LNCaP clone FGC (cell line): ENCODE measurements around the gene PRELID1.

ENCODE experiments used
- DNase-seq: peaks from one replicate; pipeline ENCODE4 v3.0.0-alpha.2; 2011; ENCODE audit warnings: low read depth
- H3K4me3 ChIP-seq: 2 replicates; pipeline ENCODE4 v1.5.1; 2011; ENCODE audit warnings: mild to moderate bottlenecking, low read depth, low read length, control low read depth
- TF ChIP-seq, protein P1 (sequence below): IDR thresholded peaks from 2 replicates; pipeline ENCODE4 v1.5.1; 2012; ENCODE audit warnings: mild to moderate bottlenecking; ENCODE audit not compliant: control insufficient read depth, insufficient read depth; ENCODE audit errors: extremely low read depth

The PRELID1 gene

DNA sequence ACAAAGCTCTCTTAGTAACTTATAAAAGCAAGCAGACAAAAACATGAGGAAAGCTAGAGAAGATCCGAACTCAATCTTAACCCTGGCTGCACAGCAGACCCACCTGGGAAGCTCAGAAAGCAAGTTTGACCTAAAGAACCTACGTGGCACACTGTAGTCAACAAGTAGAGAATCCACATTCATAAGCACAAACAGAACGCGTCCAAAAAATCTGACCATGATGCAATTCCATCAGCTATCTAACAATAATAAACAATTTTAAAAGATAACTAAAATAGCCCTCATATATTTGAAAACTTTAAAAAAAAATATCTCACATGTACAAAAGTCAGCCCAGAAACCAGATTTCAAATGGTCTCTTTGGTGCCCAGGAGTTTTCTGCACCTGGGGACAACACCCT is 43.2 kb downstream of the PRELID1 start:
- no peak overlapping the region for H3K4me3 ChIP-seq
- TF ChIP-seq, protein P1, sequence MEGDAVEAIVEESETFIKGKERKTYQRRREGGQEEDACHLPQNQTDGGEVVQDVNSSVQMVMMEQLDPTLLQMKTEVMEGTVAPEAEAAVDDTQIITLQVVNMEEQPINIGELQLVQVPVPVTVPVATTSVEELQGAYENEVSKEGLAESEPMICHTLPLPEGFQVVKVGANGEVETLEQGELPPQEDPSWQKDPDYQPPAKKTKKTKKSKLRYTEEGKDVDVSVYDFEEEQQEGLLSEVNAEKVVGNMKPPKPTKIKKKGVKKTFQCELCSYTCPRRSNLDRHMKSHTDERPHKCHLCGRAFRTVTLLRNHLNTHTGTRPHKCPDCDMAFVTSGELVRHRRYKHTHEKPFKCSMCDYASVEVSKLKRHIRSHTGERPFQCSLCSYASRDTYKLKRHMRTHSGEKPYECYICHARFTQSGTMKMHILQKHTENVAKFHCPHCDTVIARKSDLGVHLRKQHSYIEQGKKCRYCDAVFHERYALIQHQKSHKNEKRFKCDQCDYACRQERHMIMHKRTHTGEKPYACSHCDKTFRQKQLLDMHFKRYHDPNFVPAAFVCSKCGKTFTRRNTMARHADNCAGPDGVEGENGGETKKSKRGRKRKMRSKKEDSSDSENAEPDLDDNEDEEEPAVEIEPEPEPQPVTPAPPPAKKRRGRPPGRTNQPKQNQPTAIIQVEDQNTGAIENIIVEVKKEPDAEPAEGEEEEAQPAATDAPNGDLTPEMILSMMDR: no peak
- no peak for DNase-seq

DNA sequence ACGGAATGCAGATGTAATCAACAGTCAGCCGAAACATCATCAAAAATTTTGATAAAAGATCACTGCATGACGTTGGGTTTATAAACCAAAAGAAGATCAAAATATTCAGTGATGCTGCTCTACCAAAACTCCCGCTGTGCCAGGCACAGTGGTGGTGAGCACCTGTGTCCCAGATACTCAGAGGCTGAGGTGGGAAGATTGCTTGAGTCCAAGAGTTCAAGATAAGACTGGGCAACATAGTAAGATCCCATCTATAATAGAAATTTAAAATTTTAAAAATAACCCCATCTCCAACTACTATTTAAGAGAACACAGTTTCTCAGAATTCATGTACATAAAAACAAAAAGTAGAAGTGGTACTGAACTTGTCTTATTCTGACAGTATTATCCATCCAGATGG is 44.1 kb downstream of the PRELID1 start:
- TF ChIP-seq, protein P1: no peak
- H3K4me3 ChIP-seq: no peak overlapping the region
- no peak for DNase-seq

- H3K4me3 ChIP-seq: no peak overlapping the region
Observed at GRCh38 chr5:177349362-177349647, 45.7 kb downstream of the PRELID1 start.

DNA sequence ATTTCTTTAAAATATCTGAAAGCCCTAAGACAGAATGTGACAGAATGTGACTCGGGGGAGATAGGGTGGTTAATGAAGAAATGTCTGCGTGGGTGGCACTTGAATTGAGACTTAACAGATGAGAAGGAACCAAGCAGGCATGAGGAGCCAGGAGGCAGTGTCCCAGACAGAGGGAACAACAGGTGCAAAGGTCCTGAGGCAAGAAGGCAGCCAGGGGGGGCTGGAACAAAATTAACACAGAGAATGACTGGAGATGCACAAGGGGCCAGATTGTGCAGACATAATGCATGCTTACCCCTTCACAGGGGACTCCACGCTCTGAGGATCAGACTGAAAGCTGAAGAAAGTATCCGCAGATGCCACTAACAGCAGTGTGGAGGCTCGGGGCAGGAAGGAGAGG is 46.2 kb downstream of the PRELID1 start:
- no peak for DNase-seq
- TF ChIP-seq, protein P1: no peak
- H3K4me3 ChIP-seq: peak overlapping the region; percentile 95; the same call in 1 of the 2 replicates

More at GRCh38 chr5:177349362-177349647, 45.7 kb downstream of the PRELID1 start:
- TF ChIP-seq, protein P1: no peak
- DNase-seq: no peak

- TF ChIP-seq, protein P1: no peak
- no peak for DNase-seq
- peak overlapping the region; percentile 95 for H3K4me3 ChIP-seq
Observed at GRCh38 chr5:177350776-177351391, 47.3 kb downstream of the PRELID1 start.

DNA sequence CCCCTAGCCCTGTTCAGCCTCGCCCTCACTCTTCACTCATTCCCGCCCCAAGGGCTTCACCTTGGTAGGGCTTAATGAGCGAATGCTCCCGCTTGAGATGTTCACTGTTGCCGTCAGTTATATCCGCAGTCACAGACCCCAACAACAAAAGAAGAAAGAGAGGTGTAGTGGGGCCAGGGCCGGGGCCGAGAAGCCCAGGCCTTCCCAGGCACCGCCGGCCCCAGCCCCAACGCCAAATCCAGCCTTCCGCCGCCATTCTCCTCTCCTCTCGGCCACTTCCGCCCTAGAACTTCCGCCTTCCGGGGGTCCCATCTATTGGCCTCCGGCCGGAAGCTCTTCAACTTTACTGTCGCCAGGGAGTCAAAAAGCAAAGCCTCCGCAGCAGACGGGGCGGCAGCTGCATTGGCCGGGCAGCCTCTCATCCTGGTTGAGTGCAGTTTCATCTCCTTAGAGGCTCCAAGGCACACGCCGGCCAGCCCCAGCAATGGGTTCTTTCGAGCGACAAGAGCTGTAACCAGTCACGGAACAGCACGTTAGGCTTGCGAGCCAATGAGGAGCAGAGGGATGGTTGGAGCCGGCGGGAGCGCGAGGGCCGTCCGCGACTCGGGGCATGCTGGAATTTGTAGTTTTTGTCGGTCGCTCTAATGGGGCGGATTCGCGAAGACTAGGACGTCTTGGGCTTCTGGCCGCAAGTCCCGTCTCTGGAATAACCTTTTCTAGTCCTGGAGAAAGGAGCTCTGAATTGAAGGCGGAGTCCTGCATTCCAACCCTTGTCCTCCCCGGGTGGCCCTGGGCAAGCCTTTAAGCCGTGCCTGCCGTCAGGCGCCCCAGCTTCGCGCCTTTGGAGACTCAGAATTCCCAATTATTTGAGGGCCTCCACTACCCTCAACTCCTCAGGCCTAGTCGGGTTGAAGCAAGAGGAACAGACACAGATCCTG is 48.1 kb downstream of the PRELID1 start, which contains the start of gene LMAN2:
TSS of gene LMAN2 (minus strand) at position 277 of the 938 bp plus-strand sequence. CDS start at position 256, 21 bp downstream.
- TF ChIP-seq, protein P1: no peak
- DNase-seq: peak; percentile 89
- peak within 1 kb of the TSS; percentile 95 for H3K4me3 ChIP-seq
